Measurements from ENCODE around the gene TMEM52.
"Not testable (repeated sequence)": the region's sequence is repeated elsewhere in the genome, so short reads cannot be mapped to it uniquely, and the experiment has no call there.

Gene TMEM52

GRCh38 chr1:1946540-1946939 lies 27.5 kb upstream of the TMEM52 start:
- DNase-seq, result no peak

- DNase-seq, result no peak
Measured at GRCh38 chr1:1945782-1946393, 26.8 kb upstream of the TMEM52 start.

GRCh38 chr1:1943834-1944570 lies 24.9 kb upstream of the TMEM52 start:
- no peak for DNase-seq

GRCh38 chr1:1942753-1943656 lies 23.9 kb upstream of the TMEM52 start:
- DNase-seq, result no peak

GRCh38 chr1:1941868-1942752 lies 23.0 kb upstream of the TMEM52 start:
- no peak for DNase-seq

- DNase-seq, result no peak
Measured at GRCh38 chr1:1941211-1941841, 22.2 kb upstream of the TMEM52 start.

GRCh38 chr1:1940123-1940425 lies 21.0 kb upstream of the TMEM52 start:
- no peak for DNase-seq

GRCh38 chr1:1939296-1940122 lies 20.4 kb upstream of the TMEM52 start:
- no peak for DNase-seq

- no peak for DNase-seq
Measured at GRCh38 chr1:1938613-1939295, 19.7 kb upstream of the TMEM52 start.

- no peak for DNase-seq
Measured at GRCh38 chr1:1938276-1938573, 19.1 kb upstream of the TMEM52 start.

- DNase-seq, result no peak
Measured at GRCh38 chr1:1937549-1938275, 18.6 kb upstream of the TMEM52 start.

GRCh38 chr1:1937061-1937460 lies 18.0 kb upstream of the TMEM52 start:
- DNase-seq, result no peak

- not testable (repeated sequence) for DNase-seq
Measured at GRCh38 chr1:1934848-1935247, 15.8 kb upstream of the TMEM52 start.

- no peak for DNase-seq
Measured at GRCh38 chr1:1929639-1930545, 10.8 kb upstream of the TMEM52 start.

- no peak for DNase-seq
Measured at GRCh38 chr1:1929102-1929638, 10.1 kb upstream of the TMEM52 start.

GRCh38 chr1:1928231-1929101 lies 9.4 kb upstream of the TMEM52 start:
- no peak for DNase-seq

- DNase-seq, result no peak
Measured at GRCh38 chr1:1927751-1928150, 8.7 kb upstream of the TMEM52 start.
